ENCODE data around the gene FHL2.

GRCh38 chr2:105373895-105374401 is 24.9 kb downstream of the FHL2 start:
- TF ChIP-seq CTCF (IDR thresholded peaks at IDR 0.05): no peak
- TF ChIP-seq POLR2A (IDR thresholded peaks at IDR 0.05): no peak

All from thyroid gland (tissue), 4 donors.